ENCODE results near the gene PHF14.
"Not testable (repeated sequence)": the region's sequence is repeated elsewhere in the genome, so short reads cannot be mapped to it uniquely, and the experiment has no call there.

The PHF14 gene

GRCh38 chr7:10956528-10956927 lies 17.1 kb upstream of the PHF14 start:
- TF ChIP-seq POLR2A (IDR thresholded peaks at IDR 0.05; ENCODE audit: low read length) (no peak), GATA1 (IDR thresholded peaks at IDR 0.05; ENCODE audit: low read depth, low read length) (no peak)
- no peak for DNase-seq

DNA sequence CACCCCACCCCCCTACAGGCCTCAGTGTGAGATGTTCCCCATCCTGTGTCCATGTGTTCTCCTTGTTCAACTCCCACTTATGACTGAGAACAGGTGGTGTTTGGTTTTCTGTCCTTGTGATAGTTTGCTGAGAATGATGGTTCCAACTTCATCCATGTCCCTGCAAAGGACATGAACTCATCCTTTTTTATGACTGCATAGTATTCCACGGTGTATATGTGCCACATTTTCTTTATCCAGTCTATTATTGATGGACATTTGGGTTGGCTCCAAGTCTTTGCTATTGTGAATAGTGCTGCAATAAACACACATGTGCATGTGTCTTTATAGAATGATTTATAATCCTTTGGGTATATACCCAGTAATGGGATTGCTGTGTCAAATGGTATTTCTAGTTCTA lies 13.4 kb upstream of the PHF14 start:
- DNase-seq = not testable (repeated sequence)

GRCh38 chr7:10965016-10965415 lies 8.7 kb upstream of the PHF14 start:
- not testable (repeated sequence) for DNase-seq

- TF ChIP-seq POLR2A (IDR thresholded peaks at IDR 0.05; ENCODE audit: low read length) (no peak), GATA1 (IDR thresholded peaks at IDR 0.05; ENCODE audit: low read depth, low read length) (no peak)
- no peak for DNase-seq
Measured at GRCh38 chr7:10972174-10972573, 1.5 kb upstream of the PHF14 start.

DNA sequence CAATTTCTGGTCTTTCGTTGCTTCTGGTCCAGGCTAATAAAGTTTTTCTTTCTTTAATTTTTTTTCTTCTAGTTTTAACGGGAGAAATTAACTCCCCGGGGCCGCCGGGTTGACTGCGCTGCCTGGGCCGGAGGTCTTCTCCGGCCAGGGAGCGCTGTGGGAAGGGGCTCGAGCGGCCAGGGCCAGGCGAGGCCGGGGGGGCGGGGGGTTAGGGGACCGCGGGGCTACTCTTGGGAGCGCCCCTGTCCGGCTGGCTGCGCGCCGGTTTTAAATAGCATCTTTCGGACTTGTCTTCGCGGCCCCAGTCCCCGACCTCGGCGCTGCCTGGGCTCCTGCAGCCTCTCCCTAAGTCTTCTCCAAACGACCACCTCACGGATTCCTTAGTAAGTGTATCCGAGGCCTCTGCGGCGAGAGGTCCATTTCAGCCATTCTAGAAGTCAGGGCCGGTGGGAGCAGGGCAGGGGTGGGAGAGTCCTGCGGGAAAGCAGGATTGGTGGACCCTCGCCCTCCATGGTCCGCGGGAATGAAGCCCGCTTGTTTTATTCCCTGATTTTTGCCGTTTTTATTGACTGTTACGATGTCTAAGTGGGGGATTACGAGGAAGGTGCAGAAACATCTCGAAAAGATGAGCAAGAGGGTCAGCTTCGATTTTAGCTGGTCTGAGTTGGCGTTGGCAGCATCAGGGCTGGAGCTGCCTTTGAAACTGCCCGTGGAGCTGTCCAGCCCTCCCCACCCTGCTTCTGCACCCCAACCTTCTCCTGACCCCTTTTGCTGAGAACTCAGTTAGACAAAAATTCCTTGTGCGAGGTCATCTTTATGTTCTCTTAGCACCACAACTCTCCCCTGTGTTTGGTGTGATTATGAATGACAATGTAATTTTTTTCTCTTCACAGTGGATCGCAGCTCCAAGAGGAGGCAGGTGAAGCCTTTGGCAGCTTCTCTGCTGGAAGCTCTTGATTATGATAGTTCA lies 555 bp downstream of the PHF14 start:
- no peak for TF ChIP-seq POLR2A (IDR thresholded peaks at IDR 0.05; ENCODE audit: low read length)
- TF ChIP-seq GATA1 (IDR thresholded peaks at IDR 0.05; ENCODE audit: low read depth, low read length) = no peak
- DNase-seq = peak; percentile 66 to 69

DNA sequence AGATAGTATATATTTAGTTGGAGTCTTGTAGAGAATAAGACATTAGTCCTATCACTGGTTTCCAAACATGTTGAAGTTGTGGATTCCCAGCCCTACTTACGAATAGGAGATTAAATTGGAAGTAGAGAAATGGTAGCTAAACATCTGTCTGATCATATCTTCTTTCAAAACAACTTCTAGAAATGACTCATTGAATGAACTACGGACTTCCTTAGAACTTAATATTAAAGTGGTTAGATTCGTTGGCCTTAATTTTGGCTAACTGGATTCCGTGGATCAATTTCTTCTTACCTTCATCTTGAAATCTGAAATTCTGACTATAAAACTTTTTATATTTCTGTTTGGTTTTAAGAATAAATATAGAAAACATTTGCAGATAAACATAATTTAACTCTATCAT lies 3.4 kb downstream of the PHF14 start:
- no peak for TF ChIP-seq GATA1 (IDR thresholded peaks at IDR 0.05; ENCODE audit: low read depth, low read length)
- no peak for TF ChIP-seq POLR2A (IDR thresholded peaks at IDR 0.05; ENCODE audit: low read length)
- DNase-seq = no peak

- TF ChIP-seq GATA1 (IDR thresholded peaks at IDR 0.05; ENCODE audit: low read depth, low read length) = no peak
- no peak for TF ChIP-seq POLR2A (IDR thresholded peaks at IDR 0.05; ENCODE audit: low read length)
- DNase-seq = no peak
Measured at GRCh38 chr7:10981317-10981716, 7.6 kb downstream of the PHF14 start.

DNA sequence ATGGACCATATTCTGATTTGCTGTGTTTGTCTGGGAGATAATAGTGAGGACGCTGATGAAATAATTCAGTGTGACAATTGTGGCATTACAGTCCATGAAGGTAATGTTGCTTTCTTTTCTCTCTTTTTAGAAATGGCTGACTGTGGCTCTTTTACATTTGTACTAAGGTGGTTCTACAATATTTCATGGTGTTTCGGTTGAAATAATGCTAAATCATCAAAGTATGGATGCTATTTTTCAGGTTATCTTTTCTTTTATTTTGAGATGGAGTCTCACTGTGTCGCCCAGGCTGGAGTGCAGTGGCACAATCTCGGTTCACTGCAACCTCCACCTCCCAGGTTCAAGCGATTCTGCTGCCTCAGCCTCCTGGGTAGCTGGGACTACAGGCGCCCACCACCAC lies 17.1 kb downstream of the PHF14 start:
- not testable (repeated sequence) for DNase-seq

DNA sequence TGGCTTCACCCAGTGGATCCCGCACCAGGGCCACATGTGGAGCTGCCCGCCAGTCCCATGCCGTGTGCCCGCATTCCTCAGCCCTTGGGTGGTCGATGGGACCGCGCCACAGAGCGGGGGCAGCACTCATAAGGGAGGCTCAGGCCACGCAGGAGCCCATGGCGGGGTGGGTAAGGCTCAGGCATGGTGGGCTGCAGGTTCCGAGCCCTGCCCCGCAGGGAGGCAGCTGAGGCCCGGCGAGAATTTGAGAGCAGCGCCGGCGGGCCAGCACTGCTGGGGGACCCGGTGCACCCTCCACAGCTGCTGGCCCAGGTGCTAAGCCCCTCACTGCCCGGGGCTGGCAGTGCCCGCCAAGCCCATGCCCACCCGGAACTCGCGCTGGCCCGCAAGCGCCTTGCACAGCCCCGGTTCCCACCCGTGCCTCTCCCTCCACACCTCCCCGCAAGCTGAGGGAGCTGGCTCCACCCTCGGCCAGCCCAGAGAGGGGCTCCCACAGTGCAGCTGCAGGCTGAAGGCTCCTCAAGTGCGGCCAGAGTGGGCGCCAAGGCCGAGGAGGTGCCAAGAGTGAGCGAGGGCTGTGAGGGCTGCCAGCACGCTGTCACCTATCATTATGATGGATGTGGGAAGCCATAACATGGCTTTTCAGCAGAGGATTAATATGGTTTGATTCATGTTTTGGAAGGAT lies 22.0 kb downstream of the PHF14 start:
- not testable (repeated sequence) for DNase-seq

DNA sequence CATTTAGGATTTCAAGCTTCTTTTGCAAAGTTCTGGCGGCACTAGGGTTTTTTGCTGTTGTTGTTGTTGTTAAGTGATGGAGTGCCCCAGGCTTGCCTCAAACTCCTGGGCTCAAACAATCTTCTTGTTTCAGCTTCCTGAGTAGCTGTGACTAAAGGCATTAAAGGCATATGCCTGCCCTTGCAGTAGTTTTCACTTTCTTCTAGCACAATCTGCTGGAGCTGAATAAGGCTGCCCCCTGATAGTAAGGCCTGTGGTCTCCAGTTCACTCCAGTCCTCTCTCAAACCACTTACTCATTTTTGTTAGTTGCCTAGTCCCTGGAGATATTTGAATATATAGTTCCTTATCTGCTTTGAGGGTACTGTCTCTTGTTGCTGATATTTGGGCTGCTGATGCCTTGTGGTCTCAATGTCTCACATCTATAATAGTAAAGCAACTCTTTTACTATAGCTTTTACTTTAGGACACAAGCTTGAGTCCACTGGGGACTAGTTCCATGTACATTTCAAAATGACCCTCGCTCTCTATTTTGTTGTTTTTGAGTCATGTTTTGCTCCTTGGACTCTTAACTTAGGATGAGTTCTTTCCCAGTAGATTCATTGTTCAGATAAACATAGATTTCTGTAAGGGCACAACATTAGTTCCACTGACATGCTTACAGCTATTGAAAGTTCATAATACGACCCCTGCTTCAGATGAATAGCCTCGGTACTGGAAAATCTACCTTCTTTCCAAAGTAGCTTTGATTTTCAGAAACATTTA lies 25.5 kb downstream of the PHF14 start:
- TF ChIP-seq GATA1 (IDR thresholded peaks at IDR 0.05; ENCODE audit: low read depth, low read length) (no peak), POLR2A (IDR thresholded peaks at IDR 0.05; ENCODE audit: low read length) (no peak)
- DNase-seq = peak; percentile 2 to 31

GRCh38 chr7:11005202-11005601 lies 31.5 kb downstream of the PHF14 start:
- no peak for DNase-seq
- TF ChIP-seq POLR2A (IDR thresholded peaks at IDR 0.05; ENCODE audit: low read length) (no peak), GATA1 (IDR thresholded peaks at IDR 0.05; ENCODE audit: low read depth, low read length) (no peak)

DNA sequence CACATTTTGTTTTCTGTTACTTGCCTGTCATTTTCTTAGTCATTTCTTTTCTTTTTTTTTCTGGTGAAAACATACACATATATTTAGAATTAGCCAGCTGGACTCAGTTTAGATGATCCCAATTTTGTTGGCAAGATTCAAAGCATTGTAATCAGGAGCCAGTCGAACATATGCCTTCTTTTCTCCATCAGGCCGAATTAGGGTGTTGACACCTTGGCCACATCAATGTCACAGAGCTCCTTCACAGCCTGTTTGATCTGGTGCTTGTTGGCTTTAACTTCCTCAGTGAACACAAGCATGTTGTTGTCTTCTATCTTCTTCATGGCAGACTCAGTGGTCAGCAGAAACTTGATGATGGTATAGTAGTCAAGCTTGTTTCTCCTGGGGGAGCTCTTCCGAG lies 32.6 kb downstream of the PHF14 start:
- no peak for DNase-seq
- TF ChIP-seq GATA1 (IDR thresholded peaks at IDR 0.05; ENCODE audit: low read depth, low read length) (no peak), POLR2A (IDR thresholded peaks at IDR 0.05; ENCODE audit: low read length) (no peak)

- no peak for TF ChIP-seq GATA1 (IDR thresholded peaks at IDR 0.05; ENCODE audit: low read depth, low read length)
- no peak for TF ChIP-seq POLR2A (IDR thresholded peaks at IDR 0.05; ENCODE audit: low read length)
- DNase-seq = no peak
Measured at GRCh38 chr7:11009631-11010030, 36.0 kb downstream of the PHF14 start.

GRCh38 chr7:11021468-11021867 lies 47.8 kb downstream of the PHF14 start:
- no peak for DNase-seq
- TF ChIP-seq GATA1 (IDR thresholded peaks at IDR 0.05; ENCODE audit: low read depth, low read length) (no peak), POLR2A (IDR thresholded peaks at IDR 0.05; ENCODE audit: low read length) (no peak)
